ENCODE results near the gene ADIPOR2.

ADIPOR2 gene

GRCh38 chr12:1776170-1776921 is 85.5 kb downstream of the ADIPOR2 start:
- DNase-seq (ENCODE audit: low spot score): peak; percentile 77

GRCh38 chr12:1777798-1778197 is 86.9 kb downstream of the ADIPOR2 start:
- peak; percentile 63 for DNase-seq (ENCODE audit: low spot score)

- DNase-seq (ENCODE audit: low spot score): no peak
Measured at GRCh38 chr12:1778911-1779310, 88.0 kb downstream of the ADIPOR2 start.

GRCh38 chr12:1779783-1780182 is 88.9 kb downstream of the ADIPOR2 start:
- DNase-seq (ENCODE audit: low spot score): no peak

GRCh38 chr12:1781772-1782171 is 90.9 kb downstream of the ADIPOR2 start:
- DNase-seq (ENCODE audit: low spot score): no peak

- DNase-seq (ENCODE audit: low spot score): no peak
Measured at GRCh38 chr12:1782215-1782614, 91.3 kb downstream of the ADIPOR2 start.

GRCh38 chr12:1787714-1788113 is 96.8 kb downstream of the ADIPOR2 start:
- DNase-seq (ENCODE audit: low spot score): no peak

GRCh38 chr12:1790444-1790843 is 99.6 kb downstream of the ADIPOR2 start:
- no peak for DNase-seq (ENCODE audit: low spot score)

GRCh38 chr12:1791104-1791841 is 100.4 kb downstream of the ADIPOR2 start:
- peak; percentile 69 for DNase-seq (ENCODE audit: low spot score)

GRCh38 chr12:1792406-1792805 is 101.5 kb downstream of the ADIPOR2 start:
- no peak for DNase-seq (ENCODE audit: low spot score)

- DNase-seq (ENCODE audit: low spot score): no peak
Measured at GRCh38 chr12:1793426-1794210, 102.7 kb downstream of the ADIPOR2 start.

- DNase-seq (ENCODE audit: low spot score): no peak
Measured at GRCh38 chr12:1794440-1795090, 103.7 kb downstream of the ADIPOR2 start.

- DNase-seq (ENCODE audit: low spot score): no peak
Measured at GRCh38 chr12:1795221-1795784, 104.4 kb downstream of the ADIPOR2 start.

- peak; percentile 91 for DNase-seq (ENCODE audit: low spot score)
Measured at GRCh38 chr12:1795785-1796514, 105.1 kb downstream of the ADIPOR2 start.

- DNase-seq (ENCODE audit: low spot score): no peak
Measured at GRCh38 chr12:1796515-1797010, 105.7 kb downstream of the ADIPOR2 start.

- DNase-seq (ENCODE audit: low spot score): no peak
Measured at GRCh38 chr12:1797011-1797901, 106.4 kb downstream of the ADIPOR2 start.

- DNase-seq (ENCODE audit: low spot score): no peak
Measured at GRCh38 chr12:1797991-1798640, 107.2 kb downstream of the ADIPOR2 start.

GRCh38 chr12:1798641-1799020 is 107.8 kb downstream of the ADIPOR2 start:
- DNase-seq (ENCODE audit: low spot score): no peak
